ENCODE data around the gene SUSD4.
"Not testable (repeated sequence)": the region's sequence is repeated elsewhere in the genome, so short reads cannot be mapped to it uniquely, and the experiment has no call there.

SUSD4 gene

DNA sequence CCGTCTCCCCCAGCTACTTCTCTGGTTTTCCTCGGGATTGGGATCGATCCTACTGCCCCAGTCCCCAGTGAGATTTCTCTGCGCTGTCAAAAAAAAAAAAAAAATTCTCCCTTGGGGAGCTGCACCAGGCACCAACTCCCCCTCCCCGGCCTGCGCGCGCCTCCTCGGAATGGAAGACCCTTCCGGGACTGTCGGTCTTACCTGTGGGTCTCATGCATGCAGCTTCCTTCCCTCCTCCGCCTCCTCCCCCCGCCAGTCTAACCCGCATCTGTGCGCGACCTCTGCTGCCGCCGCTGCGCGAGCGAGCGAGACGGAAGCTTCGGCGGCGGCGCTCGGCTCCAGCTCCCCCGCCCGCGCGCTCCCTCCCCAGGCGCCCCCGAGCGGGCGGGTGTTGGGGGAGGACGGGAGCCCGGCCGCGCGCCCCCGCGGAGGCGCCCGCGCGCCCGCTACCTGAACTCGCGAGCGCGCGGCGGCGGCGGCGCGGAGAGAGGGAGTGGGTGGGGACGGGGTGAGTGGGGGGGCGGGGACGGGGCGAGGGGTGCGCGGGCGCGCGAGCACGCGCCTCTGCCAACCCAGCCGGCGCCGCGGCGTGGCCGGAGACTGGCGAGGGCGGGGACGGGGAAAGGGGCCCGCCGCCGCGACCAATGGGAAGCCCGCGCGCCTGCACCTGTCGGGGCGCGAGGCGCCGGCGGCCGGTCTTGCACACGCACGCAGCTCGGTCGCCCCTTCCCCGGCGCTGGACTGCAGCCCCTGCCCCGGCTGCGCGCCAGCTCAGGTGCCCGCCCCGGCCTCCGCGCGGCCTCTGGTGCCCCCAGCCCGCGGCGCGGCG lies at the start of gene SUSD4:
Gene SUSD4 (minus strand): TSS at position 321 of the 829 bp plus-strand sequence. CDS start 751 bp downstream, outside the sequence.
- DNase-seq (ENCODE audit: low spot score), result peak; percentile 53

GRCh38 chr1:223413216-223413615 lies 49.2 kb upstream of the SUSD4 start:
- DNase-seq (ENCODE audit: low spot score), result no peak

DNA sequence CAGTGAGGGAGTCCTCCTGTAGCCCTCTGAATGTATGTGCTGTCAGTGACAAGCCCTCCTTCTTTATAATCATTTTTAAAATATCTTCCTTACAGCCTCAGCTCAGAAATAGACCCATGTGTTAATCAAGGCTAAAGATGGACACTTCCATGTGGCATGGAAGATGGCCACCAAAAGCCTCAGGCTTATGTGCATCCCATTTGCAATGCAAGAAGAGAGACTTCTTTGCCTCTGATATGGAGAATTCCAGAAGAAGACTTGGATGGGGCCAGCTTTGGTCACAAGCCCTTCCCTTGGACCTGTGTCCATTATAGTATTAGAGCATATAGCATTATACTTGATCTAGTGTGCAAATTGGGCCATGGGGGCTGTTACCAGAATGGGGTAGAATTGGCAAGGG lies 47.7 kb upstream of the SUSD4 start:
- DNase-seq (ENCODE audit: low spot score), result no peak

- DNase-seq (ENCODE audit: low spot score), result no peak
Measured at GRCh38 chr1:223411309-223411708, 47.3 kb upstream of the SUSD4 start.

- no peak for DNase-seq (ENCODE audit: low spot score)
Measured at GRCh38 chr1:223410036-223410435, 46.1 kb upstream of the SUSD4 start.

- DNase-seq (ENCODE audit: low spot score), result no peak
Measured at GRCh38 chr1:223405507-223405906, 41.5 kb upstream of the SUSD4 start.

- DNase-seq (ENCODE audit: low spot score), result no peak
Measured at GRCh38 chr1:223403184-223403815, 39.3 kb upstream of the SUSD4 start.

- DNase-seq (ENCODE audit: low spot score), result no peak
Measured at GRCh38 chr1:223402790-223403142, 38.8 kb upstream of the SUSD4 start.

GRCh38 chr1:223401873-223402789 lies 38.2 kb upstream of the SUSD4 start:
- peak; percentile 39 for DNase-seq (ENCODE audit: low spot score)

GRCh38 chr1:223399393-223399792 lies 35.4 kb upstream of the SUSD4 start:
- DNase-seq (ENCODE audit: low spot score), result not testable (repeated sequence)

- DNase-seq (ENCODE audit: low spot score), result no peak
Measured at GRCh38 chr1:223394706-223395105, 30.7 kb upstream of the SUSD4 start.

DNA sequence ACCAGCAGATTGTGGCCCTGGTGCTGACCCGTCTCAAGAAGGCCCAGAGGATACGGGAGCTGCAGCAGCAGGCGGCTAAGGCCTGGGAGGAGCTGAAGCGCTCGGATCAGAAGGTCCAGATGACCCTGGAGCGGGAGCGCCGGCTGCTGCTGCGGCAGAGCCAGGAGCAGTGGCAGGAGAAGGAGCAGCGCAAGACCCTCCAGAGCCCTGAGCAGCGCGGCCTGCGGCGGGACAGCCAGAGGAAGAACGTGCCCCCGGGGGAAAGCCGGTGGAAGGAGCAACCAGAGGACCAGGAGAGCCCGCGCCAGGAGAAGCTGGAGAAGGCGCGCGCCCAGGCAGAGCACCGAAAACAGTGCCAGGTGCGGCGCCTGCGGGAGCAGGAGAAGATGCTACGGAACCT lies 30.3 kb upstream of the SUSD4 start:
- no peak for DNase-seq (ENCODE audit: low spot score)

GRCh38 chr1:223393275-223394214 lies 29.6 kb upstream of the SUSD4 start, which contains the start of gene CCDC185:
Gene CCDC185, plus strand, starts transcription at chr1:223393415. Its CDS starts 61 bp downstream, at chr1:223393476.
- DNase-seq (ENCODE audit: low spot score), result no peak

- DNase-seq (ENCODE audit: low spot score), result no peak
Measured at GRCh38 chr1:223390618-223391017, 26.6 kb upstream of the SUSD4 start.

DNA sequence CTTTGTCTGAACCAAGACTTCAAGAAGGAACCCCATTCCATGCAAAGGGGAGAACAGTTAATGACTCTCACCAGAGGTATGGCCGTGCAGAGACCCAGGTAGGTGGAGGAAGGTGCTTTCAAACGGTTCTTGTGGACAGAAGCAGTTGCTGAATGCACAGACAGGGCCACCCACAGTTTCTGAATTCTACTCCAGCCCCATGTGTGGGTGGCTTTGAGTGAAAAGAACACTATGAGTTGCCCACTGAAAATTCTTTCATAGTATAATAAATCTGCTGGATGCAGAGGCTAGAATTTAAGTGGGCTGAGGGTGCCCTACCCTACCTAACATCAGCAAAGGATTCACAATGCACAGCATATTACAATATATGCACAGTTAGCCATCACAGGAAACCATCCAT lies 22.0 kb upstream of the SUSD4 start:
- no peak for DNase-seq (ENCODE audit: low spot score)

- DNase-seq (ENCODE audit: low spot score), result peak; percentile 20
Measured at GRCh38 chr1:223378754-223379153, 14.8 kb upstream of the SUSD4 start.

GRCh38 chr1:223374064-223374610 lies 10.2 kb upstream of the SUSD4 start:
- no peak for DNase-seq (ENCODE audit: low spot score)

GRCh38 chr1:223364685-223365382 lies 858 bp upstream of the SUSD4 start:
- peak; percentile 63 for DNase-seq (ENCODE audit: low spot score)

DNA sequence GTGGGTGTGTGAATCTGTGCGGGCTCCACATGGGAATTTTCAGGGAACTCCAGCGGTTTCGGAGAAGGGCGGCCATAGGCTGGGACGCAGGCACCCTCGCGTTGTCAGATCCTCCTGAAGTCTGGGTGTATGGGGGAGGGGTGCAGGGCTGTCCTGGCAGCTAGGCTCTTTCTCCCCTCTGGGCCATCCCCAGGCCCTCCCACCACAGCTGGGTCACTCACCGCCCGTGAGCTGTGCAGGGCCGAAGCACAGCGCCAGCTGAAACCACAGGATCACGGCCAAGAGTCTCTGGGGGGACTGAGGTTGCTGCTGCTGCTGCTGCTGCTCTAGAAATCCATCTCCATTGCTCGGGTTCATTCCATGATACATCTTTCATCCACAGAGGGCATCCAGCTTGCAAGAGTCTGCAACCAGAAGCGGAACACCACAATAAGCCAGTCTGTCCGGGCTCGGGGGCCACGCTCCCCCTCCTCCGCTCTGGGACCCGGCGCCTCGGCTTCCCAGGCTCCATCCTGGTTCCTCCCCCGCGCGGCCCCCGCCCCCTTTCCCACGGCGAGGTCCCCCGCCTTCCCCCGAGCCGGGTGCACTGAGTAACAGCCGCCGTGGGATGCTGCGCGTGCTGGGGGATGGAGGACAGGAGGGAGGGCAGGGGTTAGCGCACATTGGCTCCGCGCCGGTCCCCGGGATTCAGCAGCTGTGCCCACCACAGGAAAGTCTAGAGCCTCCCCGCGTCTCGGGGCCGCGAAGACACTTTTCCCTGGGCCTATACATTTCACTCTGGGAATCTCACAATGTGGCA lies 720 bp downstream of the SUSD4 start:
- peak; percentile 31 for DNase-seq (ENCODE audit: low spot score)

Measured in SW480 (cell line).